NT2/D1 (cell line): ENCODE data around the gene CD300H.

Source experiments
- SUZ12 ChIP-seq: IDR thresholded peaks from 2 replicates; pipeline ENCODE4 v1.6.1; 2011; ENCODE audit not compliant: insufficient read length, insufficient read depth; ENCODE audit errors: extremely low read depth
- YY1 ChIP-seq: IDR thresholded peaks from 2 replicates; pipeline ENCODE4 v1.6.1; 2011; ENCODE audit not compliant: insufficient read length, insufficient read depth
- ZNF274 ChIP-seq: IDR thresholded peaks from 2 replicates; pipeline ENCODE4 v1.6.1; 2011; ENCODE audit warnings: mild to moderate bottlenecking, low read depth, low read length

DNA sequence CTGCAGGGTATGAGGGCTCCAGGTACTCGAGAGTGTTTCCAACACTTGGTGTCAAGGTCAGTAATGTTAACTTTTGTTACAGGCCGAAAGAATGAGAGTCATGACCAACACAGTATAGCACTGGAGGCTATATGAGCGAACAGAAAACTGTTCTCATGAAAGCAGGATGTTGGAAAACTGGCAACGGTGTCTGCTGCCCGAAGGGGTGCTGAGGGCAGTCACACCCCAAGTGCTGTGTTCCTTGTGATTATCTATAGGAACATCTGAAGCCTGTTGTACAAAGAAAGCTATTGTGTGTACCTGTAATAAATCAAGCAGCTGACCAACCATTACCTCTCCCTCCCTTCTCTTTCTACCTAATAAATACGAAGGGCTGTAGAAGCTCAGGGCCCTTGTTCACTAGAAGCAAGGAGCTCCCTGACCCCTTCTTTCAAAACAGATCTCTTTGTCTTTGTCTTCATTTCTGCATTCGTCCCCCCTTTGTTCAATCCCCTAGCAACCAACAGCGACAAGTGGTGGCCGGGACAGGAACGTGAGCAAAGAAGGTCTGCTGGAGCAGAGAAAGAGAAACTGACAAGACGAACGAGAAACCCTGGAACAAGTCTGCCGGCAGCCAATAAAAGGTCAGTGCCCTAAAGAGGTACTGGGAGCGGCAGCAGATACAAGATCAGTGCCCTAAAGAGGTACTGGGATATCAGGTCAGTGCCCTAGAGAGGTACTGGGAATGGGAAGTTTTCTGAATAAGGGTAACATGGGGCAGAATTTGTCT lies 17.2 kb upstream of the CD300H start:
- TF ChIP-seq SUZ12 = no peak
- TF ChIP-seq ZNF274 = no peak
- TF ChIP-seq YY1 = no peak
